ENCODE results near the gene PPFIA2. TPM values are rescaled to one million over a fixed set of nuclear protein-coding genes. Genes with fewer than 3 reads are reported as not detected.

The PPFIA2 gene
- polyA plus RNA-seq, 1 donor (not counting 4 experiments of a cell fraction or from before 2014, with no cell fraction given): not detected

GRCh38 chr12:81792666-81793065, 33.5 kb upstream of the PPFIA2 start:
- dilution Hi-C loops (cut with MboI; ENCODE audit: extremely low pct_ligation_motif_present, low sequenced_read_pairs): no loop called here
- H3K4me1 ChIP-seq (ENCODE audit: control insufficient read depth, extremely low read depth, insufficient read depth, low read length): no peaks in the 10 kb centered on the region
- H3K9ac ChIP-seq (ENCODE audit: control insufficient read depth, extremely low read depth, insufficient read depth, low read length): no peak overlapping the region
- H3K4me3 ChIP-seq (ENCODE audit: control insufficient read depth in 2 of 3, extremely low read depth in 1 of 3, insufficient read depth in 2 of 3, low read depth in 1 of 3, low read length in 3 of 3): no peak overlapping the region
- H3K4me2 ChIP-seq (ENCODE audit: control insufficient read depth, extremely low read depth, insufficient read depth, low read depth, low read length): no peak overlapping the region
- FAIRE-seq (no peak), DNase-seq (ENCODE audit: low read depth, low spot score) (no peak)
- H3K79me2 ChIP-seq (ENCODE audit: control insufficient read depth, insufficient read depth, low read length): no peaks in the 10 kb centered on the region
- no peaks in the 10 kb centered on the region for H4K20me1 ChIP-seq (ENCODE audit: control insufficient read depth, extremely low read depth, insufficient read depth, low read length)
- no peaks in the 10 kb centered on the region for H3K9me1 ChIP-seq (ENCODE audit: control insufficient read depth, extremely low read depth, insufficient read depth, low read length)
- no peaks in the 10 kb centered on the region for H3K36me3 ChIP-seq (ENCODE audit: control insufficient read depth in 2 of 2, extremely low read depth in 1 of 2, insufficient read depth in 2 of 2, low read length in 2 of 2)
- no peak overlapping the region for H2AFZ ChIP-seq (ENCODE audit: control insufficient read depth, low read length)
- no peaks in the 10 kb centered on the region for H3K9me3 ChIP-seq (ENCODE audit: control insufficient read depth, low read depth, low read length)
- TF ChIP-seq CTCF (optimal IDR thresholded peaks at IDR 0.05 in 1 of 3, IDR thresholded peaks at IDR 0.05 in 1 of 3, conservative IDR thresholded peaks at IDR 0.05 in 1 of 3; ENCODE audit: extremely low read depth in 1 of 3, insufficient read depth in 2 of 3, low read length in 3 of 3) (no peak), EZH2 (IDR thresholded peaks at IDR 0.05; ENCODE audit: low read length) (no peak)
- H3K27me3 ChIP-seq (ENCODE audit: control insufficient read depth, extremely low read depth, insufficient read depth, low read length): no peaks in the 10 kb centered on the region
- no peak overlapping the region for H3K27ac ChIP-seq (ENCODE audit: control insufficient read depth, insufficient read depth, low read length)

GRCh38 chr12:81779216-81779615, 20.1 kb upstream of the PPFIA2 start:
- no peaks in the 10 kb centered on the region for H3K9me3 ChIP-seq (ENCODE audit: control insufficient read depth, low read depth, low read length)
- H4K20me1 ChIP-seq (ENCODE audit: control insufficient read depth, extremely low read depth, insufficient read depth, low read length): no peaks in the 10 kb centered on the region
- no peaks in the 10 kb centered on the region for H3K27me3 ChIP-seq (ENCODE audit: control insufficient read depth, extremely low read depth, insufficient read depth, low read length)
- no peak overlapping the region for H3K4me2 ChIP-seq (ENCODE audit: control insufficient read depth, extremely low read depth, insufficient read depth, low read depth, low read length)
- H3K9ac ChIP-seq (ENCODE audit: control insufficient read depth, extremely low read depth, insufficient read depth, low read length): no peak overlapping the region
- DNase-seq (ENCODE audit: low read depth, low spot score) (no peak), FAIRE-seq (no peak)
- TF ChIP-seq CTCF (optimal IDR thresholded peaks at IDR 0.05 in 1 of 3, IDR thresholded peaks at IDR 0.05 in 1 of 3, conservative IDR thresholded peaks at IDR 0.05 in 1 of 3; ENCODE audit: extremely low read depth in 1 of 3, insufficient read depth in 2 of 3, low read length in 3 of 3) (no peak), EZH2 (IDR thresholded peaks at IDR 0.05; ENCODE audit: low read length) (no peak)
- no peaks in the 10 kb centered on the region for H3K79me2 ChIP-seq (ENCODE audit: control insufficient read depth, insufficient read depth, low read length)
- no peaks in the 10 kb centered on the region for H3K9me1 ChIP-seq (ENCODE audit: control insufficient read depth, extremely low read depth, insufficient read depth, low read length)
- dilution Hi-C loops (cut with MboI; ENCODE audit: extremely low pct_ligation_motif_present, low sequenced_read_pairs): no loop called here
- H3K36me3 ChIP-seq (ENCODE audit: control insufficient read depth in 2 of 2, extremely low read depth in 1 of 2, insufficient read depth in 2 of 2, low read length in 2 of 2): no peaks in the 10 kb centered on the region
- no peak overlapping the region for H3K4me3 ChIP-seq (ENCODE audit: control insufficient read depth in 2 of 3, extremely low read depth in 1 of 3, insufficient read depth in 2 of 3, low read depth in 1 of 3, low read length in 3 of 3)
- H3K4me1 ChIP-seq (ENCODE audit: control insufficient read depth, extremely low read depth, insufficient read depth, low read length): no peaks in the 10 kb centered on the region
- no peak overlapping the region for H3K27ac ChIP-seq (ENCODE audit: control insufficient read depth, insufficient read depth, low read length)
- H2AFZ ChIP-seq (ENCODE audit: control insufficient read depth, low read length): no peak overlapping the region
